ENCODE results near the gene CHORDC1.
A peak's percentile ranks its signal among the peaks of the same experiment; 100 is the strongest.

The CHORDC1 gene

DNA sequence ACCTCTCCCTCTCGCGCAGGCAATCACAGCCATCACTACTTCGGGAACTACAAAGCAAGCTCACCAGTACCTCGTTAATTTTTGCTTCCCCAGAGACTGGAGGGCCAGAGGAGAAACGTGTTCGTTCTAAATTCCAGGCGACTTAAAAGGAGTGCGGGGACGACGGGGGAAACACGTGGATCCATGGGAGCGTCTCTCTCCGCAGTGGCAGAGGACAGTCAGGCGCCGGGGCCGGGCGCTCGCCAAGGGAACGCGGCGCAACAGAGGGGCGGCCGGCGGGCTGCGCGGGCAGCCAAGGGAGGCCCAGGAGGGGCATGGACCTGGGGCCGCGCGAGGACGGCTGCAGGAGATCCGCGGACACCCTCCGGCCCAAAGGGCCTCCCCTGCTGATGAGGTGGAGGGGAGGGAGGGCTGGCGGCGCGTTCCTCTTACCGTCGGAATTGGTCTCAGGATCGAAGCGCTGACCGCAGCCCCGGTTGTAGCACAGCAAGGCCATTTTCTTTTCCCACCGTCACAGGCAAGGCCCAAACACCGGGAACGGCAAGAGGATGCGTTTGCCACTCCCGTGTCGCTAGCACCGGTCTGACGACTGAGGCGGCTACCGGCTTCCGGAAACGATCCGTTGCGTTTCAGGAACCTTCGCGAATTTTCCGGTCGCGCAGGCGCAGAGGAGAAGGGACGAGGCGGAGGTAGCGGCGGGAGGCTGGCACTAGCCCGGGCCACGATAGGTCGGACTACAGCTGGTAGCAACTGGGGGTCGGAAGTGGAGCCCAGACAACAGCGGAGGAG, at the start of gene CHORDC1:
Gene CHORDC1 (minus strand): TSS at position 591 of the 789 bp plus-strand sequence. CDS start 95 bp downstream, at position 496.
- DNase-seq, result peak; percentile 94

GRCh38 chr11:90257158-90257525, 34.3 kb upstream of the CHORDC1 start:
- DNase-seq, result no peak

GRCh38 chr11:90256404-90257157, 33.7 kb upstream of the CHORDC1 start:
- no peak for DNase-seq

- no peak for DNase-seq
Observed at GRCh38 chr11:90254065-90254464, 31.2 kb upstream of the CHORDC1 start.

DNA sequence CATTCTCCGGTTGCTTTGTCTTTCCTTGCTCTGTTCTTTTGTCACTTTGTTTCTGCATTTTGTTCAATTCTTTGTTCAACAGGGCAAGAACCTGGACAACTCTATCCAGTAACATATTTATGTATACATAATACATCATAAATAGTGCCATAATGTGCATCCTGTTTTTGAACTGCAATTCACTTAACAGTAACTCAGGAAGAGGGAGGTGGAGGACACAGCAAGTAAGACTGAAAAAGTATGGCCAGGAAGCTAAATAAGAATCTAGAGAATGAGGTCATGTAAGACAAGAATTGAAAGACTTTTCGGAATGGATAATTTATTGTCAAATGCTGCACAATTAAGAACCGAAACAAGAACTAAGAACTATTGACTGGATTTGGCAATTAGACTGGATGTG, 29.2 kb upstream of the CHORDC1 start:
- no peak for DNase-seq

DNA sequence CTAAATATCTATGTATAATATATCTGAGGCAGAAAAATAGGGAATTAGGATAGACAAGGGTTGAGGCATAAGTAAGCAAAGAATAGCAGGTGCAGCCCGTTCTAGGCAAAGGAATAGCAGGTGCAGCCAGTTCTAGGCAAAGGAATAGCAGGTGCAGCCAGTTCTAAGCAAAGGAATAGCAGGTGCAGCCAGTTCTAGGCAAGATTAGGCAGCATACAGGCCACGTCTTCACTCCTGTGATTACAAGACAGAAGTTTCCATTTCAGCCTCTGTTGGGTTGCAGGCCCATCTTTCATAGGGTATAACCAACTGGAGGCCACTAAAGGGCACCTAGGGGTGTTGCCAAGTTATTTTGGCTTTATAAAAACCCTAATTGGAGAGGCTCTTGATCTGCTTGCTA, 28.8 kb upstream of the CHORDC1 start:
- no peak for DNase-seq

GRCh38 chr11:90250970-90251369, 28.1 kb upstream of the CHORDC1 start:
- peak; percentile 14 for DNase-seq

DNA sequence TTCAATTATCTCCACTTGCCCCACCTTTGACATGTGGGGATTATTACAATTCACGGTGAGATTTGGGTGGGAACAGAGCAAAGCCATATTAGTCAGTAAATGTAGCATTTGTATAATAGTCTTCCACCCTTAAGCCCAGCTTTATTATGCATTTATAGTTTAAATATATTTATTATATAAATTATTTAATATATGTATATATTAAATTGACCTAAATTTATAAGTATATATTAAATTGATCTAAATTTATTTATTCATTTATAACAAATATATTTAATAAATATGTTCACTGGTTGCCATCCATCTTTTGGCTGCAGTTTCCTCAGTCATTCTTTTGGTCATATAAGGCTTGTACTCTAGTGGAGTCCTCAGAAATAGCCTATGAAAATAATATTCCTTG, 23.6 kb upstream of the CHORDC1 start:
- no peak for DNase-seq

DNA sequence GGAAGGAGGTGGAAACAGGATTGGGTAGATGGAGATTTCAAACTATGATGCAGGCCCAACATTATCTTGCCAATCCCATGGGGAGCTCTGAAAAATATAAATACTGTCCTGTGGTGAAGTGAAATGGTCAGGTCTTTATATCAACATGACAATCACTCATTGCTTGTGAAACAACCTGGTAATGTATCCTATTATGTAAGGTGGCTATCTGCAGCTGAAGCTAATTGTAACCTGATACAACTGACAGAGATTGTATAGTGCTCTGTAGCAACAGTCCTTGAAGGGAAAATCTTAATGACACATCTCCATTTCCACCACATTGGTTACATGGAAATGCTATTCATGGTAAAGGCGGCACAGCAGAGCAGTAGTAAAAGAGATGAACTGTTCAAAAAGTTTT, 20.7 kb upstream of the CHORDC1 start:
- no peak for DNase-seq

DNA sequence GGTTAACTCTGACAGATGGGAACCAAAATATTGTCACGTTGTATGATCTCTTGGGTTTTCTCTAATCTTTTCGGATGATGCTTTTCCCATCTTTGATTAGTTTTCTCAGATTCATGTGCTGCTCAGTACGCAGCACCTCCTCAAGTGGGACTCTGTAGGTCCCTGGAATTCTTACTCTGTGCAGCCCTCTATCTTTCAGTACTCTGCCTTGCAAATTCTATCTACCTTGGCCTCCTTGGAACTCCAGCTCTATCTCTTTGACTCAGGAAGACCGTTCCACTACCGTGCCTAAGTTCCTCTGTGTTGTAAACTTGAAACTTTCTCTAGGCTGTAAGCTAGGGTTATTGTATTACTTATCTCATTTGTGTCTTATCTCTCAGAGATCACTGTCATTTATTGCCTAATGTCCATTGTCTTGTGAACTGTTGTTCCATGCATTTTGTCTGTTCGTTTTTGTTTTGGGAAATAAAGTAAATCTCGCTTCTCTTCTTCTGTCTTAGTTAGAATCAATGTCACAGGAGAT, 20.1 kb upstream of the CHORDC1 start:
- no peak for DNase-seq

DNA sequence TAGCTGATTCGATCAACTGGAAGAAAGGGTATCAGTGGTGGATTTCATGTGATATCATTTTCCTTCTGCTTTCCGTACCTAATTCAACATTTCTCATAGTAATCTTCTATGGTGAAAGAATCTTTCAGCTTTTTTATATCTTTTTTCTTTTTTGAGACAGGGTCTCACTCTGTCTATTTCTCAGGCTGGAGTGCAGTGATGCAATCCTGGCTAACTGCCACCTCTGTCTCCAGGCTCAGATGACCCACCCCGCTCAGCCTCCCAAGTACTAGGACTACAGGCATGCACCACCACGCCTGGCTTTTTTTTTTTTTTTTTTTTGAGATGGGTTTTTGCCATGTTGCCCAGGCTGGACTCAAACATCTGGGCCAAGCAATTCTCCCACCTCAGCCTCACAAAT, 18.6 kb upstream of the CHORDC1 start:
- DNase-seq, result no peak

GRCh38 chr11:90239967-90240636, 17.3 kb upstream of the CHORDC1 start:
- DNase-seq, result peak; percentile 23

DNA sequence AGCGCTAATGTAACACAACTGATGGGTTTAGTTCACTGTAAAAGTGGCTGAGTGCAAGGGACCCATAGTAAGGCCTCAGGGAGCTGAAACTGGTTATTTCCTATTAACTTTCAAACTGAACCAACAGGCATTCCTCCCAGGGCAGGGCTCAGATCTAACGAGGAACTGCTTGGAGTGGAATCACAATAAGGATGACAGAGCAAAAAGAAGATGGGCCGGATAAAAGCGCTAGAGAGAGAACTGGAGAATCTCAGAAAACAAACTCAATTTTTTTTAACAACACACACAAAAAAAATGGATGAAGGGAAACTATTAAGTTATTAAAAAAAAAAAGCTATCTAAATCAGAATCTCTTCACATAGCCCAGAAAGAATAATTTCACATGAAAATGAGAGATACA, 14.2 kb upstream of the CHORDC1 start:
- no peak for DNase-seq

DNA sequence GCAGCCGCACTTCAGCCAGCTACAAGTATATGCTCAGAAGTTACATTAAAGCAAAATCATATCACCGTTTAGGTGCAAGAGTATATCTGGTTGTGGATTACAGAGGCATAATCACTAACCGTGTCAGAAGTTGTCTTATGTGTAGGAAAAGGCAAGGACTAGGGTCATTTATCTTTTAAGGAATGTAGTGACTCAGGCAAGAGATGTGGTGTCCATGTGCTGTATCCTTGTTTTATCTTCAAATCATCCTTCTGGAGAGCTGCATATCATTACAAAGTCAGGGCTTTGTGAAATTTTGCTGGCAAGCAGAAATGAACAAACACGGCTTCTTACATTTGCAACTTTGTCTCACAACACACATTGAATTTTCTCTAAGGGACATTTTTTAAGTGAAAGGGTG, 12.7 kb upstream of the CHORDC1 start:
- DNase-seq, result no peak

GRCh38 chr11:90234977-90235376, 12.1 kb upstream of the CHORDC1 start:
- DNase-seq, result no peak

- DNase-seq, result no peak
Observed at GRCh38 chr11:90229791-90230190, 6.9 kb upstream of the CHORDC1 start.

GRCh38 chr11:90228056-90228455, 5.2 kb upstream of the CHORDC1 start:
- DNase-seq, result no peak

DNA sequence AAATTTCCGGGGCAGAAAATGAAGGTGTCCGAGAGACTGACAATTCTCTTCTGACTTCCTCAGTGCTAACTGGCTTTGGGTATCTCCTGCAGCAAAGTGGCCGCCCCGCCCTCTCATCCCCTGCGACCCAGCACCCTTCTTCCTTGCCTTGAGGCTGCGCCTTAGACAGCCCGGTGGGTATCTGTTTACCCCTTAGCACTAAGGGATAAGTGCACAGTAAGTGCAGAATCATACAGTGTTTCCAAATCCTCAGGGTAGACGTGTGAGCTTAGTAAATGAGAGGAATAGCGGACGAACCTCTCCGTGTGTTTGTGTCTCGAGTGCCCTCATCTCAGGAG, 368 bp upstream of the CHORDC1 start:
- no peak for DNase-seq

- no peak for DNase-seq
Observed at GRCh38 chr11:90221803-90222458, 918 bp downstream of the CHORDC1 start.

GRCh38 chr11:90220391-90220790, 2.5 kb downstream of the CHORDC1 start:
- no peak for DNase-seq

- no peak for DNase-seq
Observed at GRCh38 chr11:90219438-90219837, 3.4 kb downstream of the CHORDC1 start.

DNA sequence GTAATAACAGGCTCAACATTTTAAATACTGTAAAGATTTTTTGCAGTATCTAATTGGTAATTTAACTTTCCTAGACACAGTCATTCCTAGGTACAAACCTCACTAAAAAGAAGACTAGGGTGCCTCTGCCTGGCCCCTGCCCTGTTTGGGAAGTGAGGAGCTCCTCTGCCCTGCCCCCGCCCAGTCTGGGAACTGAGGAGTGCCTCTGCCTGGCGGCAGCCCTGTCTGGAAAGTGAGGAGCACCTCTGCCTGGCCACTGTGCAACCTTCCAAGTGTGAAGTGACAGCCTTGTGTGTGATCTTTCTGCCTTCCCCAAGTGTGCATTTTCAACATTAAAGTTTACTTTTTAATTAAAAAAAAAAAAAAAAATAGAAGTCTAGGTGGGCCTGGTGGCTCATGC, 4.2 kb downstream of the CHORDC1 start:
- no peak for DNase-seq

DNA sequence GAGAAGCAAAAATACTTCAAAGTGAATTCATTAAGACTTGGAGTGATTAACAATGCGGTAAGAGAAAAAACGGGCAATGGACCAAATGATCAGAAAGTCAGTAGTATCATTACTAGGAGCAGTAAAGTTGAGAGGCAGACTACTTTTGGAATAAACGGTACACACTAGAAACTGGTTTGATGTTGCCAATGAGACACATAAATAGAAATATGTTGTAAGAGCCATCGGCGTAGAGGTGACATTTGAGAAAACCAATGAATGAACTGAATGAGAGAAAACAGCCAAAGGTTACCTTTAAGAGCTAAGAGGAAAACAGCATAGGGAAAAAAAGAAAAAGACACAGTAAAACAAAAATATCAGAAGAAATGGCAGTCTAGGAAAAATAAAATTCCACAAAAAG, 6.2 kb downstream of the CHORDC1 start:
- no peak for DNase-seq

Measured in CD4-positive, alpha-beta T cell treated with Interleukin-21 for 1 hour (primary cell).